WI38 (cell line): Measurements from ENCODE around the gene PKN2.
A peak's percentile ranks its signal among the peaks of the same experiment; 100 is the strongest.

ENCODE experiments used
- H3K4me3 ChIP-seq: 2 replicates; pipeline ENCODE4 v1.5.1; 2011; ENCODE audit warnings: low read depth, mild to moderate bottlenecking, control low read depth, low read length
- CTCF ChIP-seq: IDR thresholded peaks from 2 replicates; pipeline ENCODE4 v1.5.1; 2012; ENCODE audit warnings: low read depth, mild to moderate bottlenecking, control low read depth, low read length

Gene PKN2

GRCh38 chr1:88647749-88648415 lies 36.2 kb upstream of the PKN2 start:
- no peak overlapping the region for H3K4me3 ChIP-seq
- no peak for TF ChIP-seq CTCF

DNA sequence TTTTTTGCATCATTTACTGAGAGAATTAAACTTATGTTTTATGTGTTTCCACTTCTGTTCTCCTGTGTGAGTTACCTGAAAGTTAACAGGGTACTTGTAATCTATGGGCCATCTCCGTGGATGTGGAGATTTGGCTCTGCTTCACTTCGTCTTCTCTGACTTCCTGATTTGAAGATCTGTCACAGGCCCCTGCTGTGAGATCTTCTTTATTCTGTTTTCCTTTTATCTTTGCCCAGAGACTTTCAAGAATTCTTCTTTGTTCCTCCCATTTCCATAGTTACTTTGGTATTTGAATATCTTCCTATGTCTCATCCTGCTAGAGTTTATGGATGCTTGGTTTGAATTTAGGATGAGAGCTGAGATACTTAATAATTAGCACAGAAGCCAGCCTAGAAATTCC lies 35.4 kb upstream of the PKN2 start:
- H3K4me3 ChIP-seq: no peak overlapping the region
- TF ChIP-seq CTCF: no peak

GRCh38 chr1:88649932-88650331 lies 34.1 kb upstream of the PKN2 start:
- no peak overlapping the region for H3K4me3 ChIP-seq
- TF ChIP-seq CTCF: no peak

- no peak overlapping the region for H3K4me3 ChIP-seq
- no peak for TF ChIP-seq CTCF
These were observed 33.2 kb upstream of the PKN2 start for GRCh38 chr1:88650676-88651418.

DNA sequence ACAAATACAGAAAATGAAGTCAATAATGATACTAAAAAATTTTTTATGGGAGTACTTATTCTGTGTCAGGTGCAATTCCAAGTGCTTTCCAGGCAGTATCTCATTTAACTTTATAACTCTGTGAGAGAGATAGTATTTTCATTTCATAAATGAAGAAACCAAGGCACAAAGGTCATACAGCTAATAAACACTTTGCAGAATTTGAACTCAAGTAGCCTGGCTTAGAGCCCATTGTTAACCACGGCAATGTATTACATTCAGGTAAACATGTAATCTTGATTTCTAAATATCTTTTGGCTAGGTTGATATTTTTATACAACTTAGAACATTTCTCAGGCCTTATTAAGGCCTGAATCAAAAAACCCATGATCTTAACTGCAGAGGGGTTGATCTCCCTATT lies 28.9 kb upstream of the PKN2 start:
- TF ChIP-seq CTCF: no peak
- no peak overlapping the region for H3K4me3 ChIP-seq

DNA sequence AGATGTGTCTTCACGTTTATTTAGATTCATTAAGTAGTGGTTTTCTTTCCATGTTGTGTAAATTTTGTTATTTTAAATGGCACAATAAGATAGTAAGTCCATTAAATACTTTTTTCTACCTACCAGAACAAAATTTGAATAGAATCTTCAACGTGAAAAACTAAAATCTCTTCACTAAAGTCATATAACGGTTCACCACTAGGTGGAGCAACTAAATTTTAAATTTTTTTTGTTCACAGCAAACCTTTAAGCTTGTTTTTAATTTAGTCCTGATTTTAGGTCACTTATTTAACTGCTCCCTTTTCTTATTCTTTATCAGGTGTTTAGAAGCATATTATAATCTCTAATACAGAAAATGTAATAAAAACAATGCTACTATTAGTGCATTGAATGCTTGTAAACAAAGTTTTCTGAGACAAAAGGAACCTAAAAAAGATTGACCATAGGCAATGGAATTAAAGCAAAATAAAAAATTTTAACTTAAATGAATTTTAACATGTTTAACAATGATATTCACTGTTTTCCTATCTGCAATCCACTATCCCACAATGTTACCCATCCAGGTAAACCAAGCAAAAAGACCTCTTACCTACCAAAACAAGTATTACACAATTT lies 28.3 kb upstream of the PKN2 start:
- TF ChIP-seq CTCF: peak; percentile 29; the same call in 1 of the 2 replicates
- no peak overlapping the region for H3K4me3 ChIP-seq

GRCh38 chr1:88658419-88658818 lies 25.7 kb upstream of the PKN2 start:
- no peak for TF ChIP-seq CTCF

More at GRCh38 chr1:88658419-88658818, 25.7 kb upstream of the PKN2 start:
- no peak overlapping the region for H3K4me3 ChIP-seq
